Kidney capillary endothelial cell (primary cell): ENCODE measurements around the gene PRKD1.
"Not testable (repeated sequence)": the region's sequence is repeated elsewhere in the genome, so short reads cannot be mapped to it uniquely, and the experiment has no call there.

Experiments used
- DNase-seq: peaks from one replicate; pipeline ENCODE4 v3.0.0-alpha.2; 2018; ENCODE audit warnings: low spot score

Gene PRKD1

DNA sequence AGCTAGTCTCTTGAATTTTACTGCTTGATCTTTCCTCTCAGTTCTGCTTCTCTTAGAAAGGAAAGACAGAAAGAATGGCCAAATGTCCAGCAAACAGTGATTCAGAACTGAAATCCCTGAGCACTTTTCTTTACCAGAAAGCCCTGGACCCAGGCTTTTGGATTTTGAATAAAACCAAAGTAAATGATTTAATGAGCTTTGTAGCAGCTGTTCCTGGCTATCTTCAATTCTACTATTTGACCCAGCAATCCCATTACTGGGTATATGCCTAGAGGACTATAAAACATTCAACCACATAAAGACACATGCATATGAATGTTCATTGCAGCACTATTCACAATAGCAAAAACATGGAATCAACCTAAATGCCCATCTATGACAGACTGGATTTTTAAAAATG lies 187.2 kb downstream of the PRKD1 start:
- no peak for DNase-seq

DNA sequence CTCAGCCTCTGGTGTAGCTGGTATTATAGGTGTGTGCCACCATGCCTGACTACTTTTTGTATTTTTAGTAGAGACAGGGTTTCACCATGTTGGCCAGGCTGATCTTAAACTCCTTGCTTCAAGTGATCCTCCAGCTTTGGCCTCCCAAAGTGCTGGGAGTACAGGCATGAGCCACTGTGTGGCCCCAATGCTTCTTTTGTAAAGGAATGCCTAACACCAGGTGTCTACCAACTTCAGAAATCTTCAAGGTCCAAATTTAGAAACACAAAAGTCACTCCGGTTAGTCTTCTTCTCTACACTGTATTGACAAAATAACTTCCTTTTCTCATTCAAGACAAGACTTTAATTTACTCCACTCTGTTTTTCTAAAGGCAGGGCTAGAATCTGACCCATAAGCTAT lies 188.7 kb downstream of the PRKD1 start:
- DNase-seq, result no peak

DNA sequence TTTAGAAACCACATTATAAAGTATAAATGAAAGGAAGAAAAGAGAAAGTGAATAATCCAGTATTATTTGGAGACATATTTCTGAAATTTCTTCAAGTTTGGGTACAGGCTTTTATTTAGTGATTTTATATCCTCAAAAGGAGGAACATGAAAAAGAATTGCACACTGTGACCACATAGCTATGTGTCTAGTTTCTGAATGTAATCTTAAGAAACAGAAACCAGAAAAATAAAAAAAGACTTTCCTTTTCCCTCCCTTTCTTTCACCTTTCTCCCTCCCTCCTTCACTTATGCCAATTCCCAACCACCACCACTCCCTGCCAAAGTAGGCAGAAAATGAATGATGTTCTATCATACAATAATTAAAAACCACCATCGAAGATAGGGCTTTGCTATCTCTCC lies 189.6 kb downstream of the PRKD1 start:
- no peak for DNase-seq

DNA sequence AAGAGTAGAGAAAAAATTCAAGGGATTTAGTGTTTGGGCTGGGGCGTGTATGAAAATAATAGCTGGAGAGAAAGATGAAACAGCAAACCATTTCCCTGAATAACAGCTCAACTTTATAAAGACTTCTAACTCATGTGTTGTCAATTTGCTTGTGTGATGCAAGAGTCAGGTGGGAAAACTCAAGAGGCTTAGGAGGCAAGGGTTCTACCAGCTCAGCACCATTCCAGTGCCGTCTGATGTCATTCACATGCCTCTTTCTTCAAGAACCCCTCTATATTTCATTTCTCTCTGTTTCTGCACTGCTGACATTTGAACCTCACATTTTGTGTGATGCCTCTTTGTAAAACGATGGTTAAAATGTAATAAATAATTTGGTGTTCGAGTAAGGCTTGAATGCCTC lies 192.2 kb downstream of the PRKD1 start:
- no peak for DNase-seq

DNA sequence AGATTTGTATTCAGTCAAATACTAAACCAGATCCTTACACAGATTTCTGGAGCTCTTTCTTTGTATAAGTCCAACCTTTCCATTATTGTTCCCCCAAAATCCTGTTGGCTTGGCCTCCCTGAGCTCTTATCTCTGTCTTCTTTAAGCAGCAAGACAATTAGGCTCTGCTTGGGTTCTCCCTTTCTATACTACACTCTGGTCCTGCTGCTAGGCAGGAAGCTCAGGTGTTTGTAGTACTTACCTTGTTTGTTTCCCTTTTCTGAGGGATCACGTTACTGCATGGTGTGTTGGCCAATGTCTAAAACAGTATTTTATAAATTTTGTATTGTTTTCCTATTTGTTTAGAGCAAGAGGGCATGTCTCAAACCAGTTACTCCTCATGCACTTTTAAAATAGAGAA lies 192.9 kb downstream of the PRKD1 start:
- DNase-seq, result no peak

DNA sequence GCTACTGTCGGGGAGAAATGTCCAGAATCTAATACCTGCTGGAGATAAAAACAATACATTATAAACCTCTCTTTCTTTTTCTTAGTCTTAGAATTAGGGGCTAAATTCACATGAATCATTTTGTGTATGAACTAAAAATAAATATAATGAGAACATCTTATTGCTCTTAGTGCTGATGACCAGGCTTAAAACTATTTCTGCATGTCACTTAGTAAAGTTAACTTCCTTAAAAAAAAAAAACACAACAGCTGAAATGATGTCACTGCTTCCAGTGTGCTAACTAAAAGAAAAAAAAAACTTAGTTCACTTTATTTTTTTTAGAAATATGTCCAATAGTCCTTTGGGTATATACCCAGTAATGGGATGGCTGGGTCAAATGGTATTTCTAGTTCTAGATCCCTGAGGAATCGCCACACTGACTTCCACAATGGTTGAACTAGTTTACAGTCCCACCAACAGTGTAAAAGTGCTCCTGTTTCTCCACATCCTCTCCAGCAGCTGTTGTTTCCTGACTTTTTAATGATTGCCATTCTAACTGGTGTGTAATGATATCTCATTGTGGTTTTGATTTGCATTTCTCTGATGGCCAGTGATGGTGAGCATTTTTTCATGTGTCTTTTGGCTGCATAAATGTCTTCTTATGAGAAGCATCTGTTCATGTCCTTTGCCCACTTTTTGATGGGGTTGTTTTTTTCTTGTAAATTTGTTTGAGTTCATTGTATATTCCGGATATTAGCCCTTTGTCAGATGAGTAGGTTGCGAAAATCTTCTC lies 200.9 kb downstream of the PRKD1 start:
- peak; percentile 68 for DNase-seq

DNA sequence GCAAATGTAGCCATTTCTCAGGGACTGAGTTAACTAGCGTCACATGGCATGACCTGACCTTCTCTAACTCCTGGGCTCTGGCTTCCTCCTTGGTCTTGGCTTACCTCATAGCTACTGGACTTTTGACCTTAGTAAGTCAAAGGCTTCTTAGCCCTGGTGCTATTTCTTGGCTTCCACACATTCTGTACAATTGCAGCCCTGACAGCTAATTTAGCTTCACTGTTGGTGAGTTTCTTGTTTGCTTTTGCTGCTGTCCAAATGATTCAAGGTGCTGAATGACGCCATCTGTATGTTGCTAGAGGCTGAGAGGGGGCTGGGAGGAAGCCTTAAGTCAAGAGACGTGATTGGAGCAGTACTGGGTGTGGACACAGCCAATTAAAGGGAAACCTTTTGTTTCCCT lies 202.7 kb downstream of the PRKD1 start:
- DNase-seq, result no peak

DNA sequence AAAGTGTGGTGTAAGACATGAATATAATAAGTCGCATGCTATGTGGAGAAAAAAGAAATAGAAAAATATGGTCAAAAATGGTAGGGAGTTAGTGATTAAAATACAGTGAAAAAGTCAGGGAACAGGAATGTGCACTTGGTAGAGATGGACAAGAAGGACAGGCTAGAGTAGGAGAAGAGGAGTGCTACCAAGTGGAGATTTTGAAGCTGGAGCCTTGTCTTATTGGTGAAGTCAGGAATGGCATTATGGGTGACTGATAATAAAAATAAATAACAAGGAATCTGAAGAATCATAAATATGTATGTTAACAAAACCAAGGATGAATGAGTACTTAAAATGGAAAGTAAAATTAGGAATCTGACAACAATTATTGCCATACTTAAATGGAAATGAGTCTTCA lies 204.8 kb downstream of the PRKD1 start:
- DNase-seq, result no peak

DNA sequence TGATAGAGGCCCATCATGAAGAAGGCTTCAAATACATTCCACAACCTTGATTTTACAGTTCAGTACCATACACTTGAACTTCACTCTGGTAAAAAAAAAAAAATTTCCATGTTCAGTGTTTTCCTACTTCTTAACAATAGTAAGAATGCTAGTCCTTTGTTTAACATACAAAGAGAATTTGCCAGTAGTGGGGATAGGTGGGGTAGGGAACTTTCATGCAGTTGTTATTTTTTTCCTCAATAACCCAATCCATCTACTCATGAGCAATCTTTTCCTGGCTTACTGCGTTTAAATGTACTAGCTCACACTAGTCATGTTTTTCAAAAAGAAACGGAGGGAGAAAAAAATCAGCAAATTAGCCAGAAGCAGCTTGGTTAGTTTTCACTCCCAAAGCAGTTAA lies 206.1 kb downstream of the PRKD1 start:
- DNase-seq, result no peak

DNA sequence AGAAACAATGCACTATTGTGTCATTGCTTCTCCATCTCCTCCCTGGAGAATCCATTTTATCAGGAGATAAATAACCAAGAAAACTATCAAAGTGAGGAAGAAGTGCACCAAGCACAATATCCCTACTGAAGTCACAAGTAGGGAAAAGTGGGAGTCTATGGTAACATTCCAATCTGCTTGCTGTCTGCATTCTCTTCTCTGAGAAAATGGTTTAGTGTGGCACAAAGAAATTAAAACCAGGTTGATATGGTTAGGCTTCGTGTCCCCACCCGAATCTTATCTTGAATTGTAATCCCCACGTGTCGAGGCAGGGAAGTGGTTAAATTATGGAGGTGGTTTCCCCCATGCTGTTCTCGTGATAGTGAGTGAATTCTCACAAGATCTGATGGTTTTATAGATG lies 209.7 kb downstream of the PRKD1 start:
- no peak for DNase-seq

DNA sequence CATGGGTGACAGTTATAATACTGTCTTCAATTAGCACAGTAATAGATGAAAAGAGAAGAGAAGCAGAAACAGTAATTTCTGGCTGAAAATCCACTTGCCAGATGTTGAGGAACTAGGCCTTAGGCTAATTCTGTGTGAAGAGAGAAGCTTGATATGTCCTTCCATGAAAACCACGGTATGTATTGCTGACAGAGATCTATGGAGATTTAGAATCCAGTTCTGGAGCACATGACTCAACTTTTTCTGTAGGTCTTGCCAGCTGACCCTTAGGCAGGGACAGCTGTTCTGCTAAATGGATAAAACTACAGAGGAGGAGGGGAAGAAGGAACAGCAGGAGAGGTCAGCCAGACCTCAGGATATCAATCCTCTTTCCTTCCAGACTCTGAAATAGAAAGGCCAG lies 211.5 kb downstream of the PRKD1 start:
- DNase-seq, result no peak

DNA sequence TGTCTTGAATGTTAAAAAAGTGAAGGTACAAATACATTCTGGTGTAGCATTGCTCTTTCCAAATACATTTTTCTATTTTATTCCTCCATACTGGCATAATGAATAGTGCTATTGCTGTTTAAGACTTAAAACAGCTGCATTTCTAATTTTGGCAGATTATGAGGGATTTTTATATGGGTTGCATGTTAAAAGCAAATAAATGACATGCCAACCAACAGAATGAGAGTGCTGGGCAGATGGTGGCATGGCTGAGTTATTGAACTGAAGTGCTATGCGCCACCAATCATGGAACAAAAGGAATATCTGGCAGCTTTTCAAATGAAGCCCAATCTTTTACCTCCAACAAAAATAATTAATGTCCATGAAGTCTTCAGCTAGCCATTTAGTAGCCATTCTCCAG lies 215.0 kb downstream of the PRKD1 start:
- no peak for DNase-seq

DNA sequence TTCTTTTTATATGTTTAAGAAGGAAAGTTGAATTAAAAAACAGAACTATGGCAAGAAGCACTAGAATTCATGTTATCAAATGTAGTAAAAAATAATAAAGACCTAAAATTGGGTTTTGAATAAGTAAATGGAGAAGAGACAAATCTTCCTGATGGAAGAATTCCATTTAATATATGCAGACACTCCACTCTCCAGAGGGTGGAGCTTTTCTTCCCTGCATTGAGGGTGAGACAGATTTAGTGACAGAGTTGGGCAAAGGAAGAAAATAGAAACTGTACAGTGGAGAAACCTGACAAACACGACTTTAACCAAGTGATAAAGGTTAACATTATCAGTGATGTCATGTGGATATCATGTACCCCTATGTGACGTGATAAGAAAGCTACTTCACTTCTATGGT lies 217.6 kb downstream of the PRKD1 start:
- peak; percentile 7 for DNase-seq

DNA sequence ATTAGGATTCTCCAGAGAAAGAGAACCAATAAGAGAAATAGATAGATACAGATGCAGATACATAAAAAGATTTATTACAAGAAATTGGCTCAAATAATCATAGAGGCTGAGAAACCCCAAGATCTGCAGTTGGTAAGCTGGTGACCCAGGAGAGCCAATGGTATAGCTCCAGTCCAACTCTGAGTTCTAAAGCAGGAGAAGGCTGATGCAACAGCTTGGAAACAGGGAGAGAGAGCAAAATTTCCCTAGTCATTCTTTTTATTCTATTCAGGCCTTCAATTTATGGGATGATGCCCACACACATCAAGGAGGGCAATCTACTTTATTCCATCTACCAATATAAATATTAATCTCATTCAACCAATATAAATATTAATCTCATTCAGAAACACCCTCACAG lies 218.2 kb downstream of the PRKD1 start:
- no peak for DNase-seq

DNA sequence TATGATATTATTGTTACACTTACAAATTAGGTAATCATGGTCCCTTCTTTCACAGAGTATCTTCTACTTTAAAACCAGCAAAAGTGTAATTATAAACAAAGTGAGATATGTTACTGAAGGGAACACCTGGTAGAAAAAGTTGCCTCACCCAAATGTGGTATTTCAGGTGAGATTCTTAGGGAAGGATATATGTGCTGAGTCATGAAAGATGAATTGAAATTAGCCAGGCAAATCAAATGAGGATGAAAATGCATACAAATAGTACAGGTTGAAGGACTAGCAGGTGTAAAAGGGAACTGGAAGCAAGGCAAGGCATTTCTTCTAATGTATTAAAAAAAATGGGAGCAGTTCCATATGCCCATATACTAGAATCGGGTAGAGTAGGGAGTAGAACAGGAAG lies 220.9 kb downstream of the PRKD1 start:
- DNase-seq, result no peak

DNA sequence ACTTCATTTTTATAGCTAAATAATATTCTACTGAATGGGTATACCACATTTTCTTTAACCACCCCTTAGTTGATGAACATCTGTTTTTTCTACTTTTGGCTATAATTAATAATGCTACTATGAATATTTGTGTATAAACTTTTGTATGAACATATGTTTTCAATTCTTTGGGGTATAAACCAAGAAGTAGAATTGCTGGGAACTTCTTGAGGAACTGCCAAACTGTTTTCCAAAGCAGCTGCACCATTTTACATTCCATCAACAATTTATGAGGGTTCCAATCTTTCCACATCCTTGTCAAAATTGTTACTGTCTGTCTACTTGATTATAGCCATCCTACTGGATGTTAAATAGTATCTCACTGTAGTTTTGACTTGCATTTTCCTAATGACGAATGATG lies 221.8 kb downstream of the PRKD1 start:
- DNase-seq, result no peak

DNA sequence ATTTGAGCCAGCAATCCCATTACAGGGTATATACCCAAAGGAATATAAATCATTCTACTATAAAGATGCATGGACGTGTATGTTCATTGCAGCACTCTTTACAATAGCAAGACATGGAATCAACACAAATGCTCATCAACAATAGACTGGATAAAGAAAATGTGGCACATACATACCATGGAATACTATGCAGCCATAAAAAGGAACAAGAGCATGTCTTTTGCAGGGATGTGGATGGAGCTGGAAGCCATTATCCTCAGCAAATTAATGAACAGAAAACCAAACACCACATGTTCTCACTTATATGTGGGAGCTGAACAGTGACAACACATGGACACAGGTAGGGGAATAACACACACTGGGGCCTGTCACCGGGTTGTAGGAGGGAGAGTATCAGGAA lies 238.1 kb downstream of the PRKD1 start:
- not testable (repeated sequence) for DNase-seq

DNA sequence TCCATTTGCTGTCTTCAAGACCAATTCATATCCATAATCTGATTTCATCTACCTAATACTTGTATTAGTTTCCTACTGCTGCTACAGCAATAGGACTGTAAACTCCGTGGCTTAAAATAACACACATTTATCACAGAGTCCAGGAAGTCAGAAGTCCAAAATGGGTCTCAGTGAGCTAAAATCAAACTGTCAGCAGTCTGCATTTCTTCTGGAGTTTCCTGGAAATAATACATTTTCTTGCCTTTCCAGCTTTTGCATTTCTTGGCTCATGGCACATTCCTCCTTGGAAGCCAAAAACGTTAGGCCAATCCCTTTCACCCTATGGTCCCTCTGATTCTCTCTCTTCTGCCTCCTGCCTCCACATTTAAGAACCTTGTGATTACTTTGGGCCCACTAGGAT lies 239.8 kb downstream of the PRKD1 start:
- no peak for DNase-seq

DNA sequence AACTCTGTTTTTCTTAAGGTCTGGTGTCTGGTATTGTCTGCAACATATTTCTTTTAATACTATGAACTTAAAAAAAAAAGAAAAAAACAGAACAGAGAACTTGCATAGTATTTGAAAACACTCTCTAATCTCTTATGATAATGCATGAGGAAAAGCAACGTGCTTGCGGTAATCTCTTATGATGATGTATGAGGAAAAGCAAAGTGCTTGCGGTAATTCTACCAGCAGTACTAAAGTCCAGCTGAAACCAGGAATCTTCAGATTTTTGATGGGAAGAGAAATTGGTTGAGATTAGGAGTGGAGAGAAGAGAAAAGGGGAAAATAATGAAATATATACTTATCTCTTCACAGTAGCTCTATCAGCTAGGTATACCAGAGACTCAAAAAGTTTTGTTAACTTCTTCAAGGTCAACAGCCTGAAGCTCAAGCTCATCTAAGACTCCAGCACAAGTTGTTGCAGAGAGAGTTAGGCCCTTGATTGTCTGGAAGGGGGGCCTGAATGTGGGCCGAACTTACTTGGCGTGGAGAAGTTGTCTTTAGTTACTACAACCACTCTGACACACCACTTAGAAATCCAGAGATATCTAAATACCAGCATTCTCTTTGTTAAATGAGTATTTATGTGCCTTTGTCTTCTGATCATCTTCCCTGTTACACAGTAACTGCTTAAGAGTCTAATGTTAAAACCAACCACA lies 240.4 kb downstream of the PRKD1 start:
- DNase-seq, result no peak

DNA sequence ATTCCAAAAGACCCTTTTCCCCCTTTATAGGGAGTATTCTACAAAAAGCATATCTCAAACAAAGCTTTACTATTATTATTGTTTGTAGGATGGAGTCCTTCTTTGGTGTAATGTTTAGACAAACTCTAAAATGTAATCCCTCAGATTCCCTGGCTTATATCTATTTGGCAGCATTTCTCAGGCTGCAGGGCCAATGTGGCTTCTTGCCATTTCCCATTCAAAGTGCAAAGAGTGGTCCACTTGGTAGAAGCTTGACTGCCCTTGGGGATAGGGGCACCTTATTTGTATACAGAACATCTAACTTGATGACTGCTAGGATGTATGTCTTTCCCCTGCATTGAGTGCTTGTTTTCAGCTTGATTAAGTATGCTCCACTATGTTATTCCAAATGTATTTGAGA lies 242.7 kb downstream of the PRKD1 start:
- no peak for DNase-seq

DNA sequence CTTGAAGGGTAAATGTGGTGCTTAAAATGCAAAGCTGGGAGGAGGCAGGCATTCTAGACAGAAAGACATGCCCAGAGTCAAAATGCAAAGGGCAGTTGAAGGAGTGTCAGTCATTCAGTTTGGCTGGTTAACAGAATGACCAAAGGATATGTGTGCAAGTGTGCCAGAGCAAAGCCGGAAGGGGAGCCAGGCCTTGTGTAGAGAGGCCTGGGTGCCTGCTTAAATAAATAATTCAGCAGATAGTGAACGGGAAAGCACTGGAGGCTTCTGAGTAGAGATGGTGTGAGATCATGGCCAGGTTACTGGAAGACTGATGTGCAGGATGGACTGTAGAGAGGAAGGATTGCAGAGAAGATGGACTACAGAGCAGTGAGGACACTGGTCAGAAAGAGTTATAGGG lies 244.9 kb downstream of the PRKD1 start:
- no peak for DNase-seq

DNA sequence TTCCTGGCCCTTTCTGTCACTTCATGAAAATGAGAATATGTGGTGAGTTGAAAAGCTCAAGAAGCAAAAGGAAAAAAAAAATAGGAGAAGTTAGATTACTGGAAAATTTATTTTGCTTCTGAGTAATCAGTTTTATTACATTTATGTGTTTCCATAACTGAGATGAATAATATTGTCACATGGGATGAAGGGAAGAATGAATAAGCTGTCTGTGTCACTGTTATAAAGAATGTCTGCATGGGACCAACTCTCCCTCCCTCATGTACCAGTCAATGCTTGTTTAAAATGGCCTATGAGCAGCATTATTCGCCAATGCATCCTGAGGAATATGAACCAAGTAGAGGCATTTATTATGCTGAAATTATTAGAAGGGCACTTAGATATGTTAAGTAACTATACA lies 246.3 kb downstream of the PRKD1 start:
- no peak for DNase-seq

DNA sequence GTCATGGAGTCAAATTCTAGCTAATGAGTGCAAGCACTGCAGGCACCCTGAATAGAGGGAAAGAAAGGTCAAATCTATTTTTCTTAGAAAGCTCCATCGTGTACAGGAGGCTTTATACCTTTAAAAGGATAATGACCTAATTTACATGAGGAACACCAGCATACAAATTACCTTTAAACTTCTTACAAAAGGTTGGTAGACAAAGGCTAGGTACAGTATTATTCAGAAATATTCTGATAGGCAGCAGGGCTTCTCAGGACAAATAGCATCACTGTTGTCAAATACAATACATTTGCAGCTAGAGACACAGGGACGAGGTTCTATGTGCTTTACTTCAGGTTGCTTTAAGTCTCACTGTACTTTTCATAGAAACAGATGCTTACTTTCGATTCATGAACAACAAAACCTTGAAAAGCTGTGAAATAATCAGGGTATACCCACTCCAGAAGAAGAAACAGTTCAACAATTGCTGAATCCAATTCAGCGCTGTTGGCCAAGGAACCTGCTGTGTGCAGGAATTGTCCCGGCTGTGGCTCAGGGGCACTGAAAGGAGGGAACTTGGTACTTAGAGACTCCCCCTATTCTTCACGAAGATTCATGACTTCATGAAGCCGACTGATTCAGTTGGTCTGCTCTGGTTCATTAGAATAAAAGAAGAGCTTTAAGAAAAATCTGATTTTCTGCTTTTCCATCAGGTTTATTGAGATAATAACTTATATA lies 252.9 kb downstream of the PRKD1 start:
- no peak for DNase-seq
